ENCODE data around the gene TTYH2.

GRCh38 chr17:74219576-74220133 lies 6.3 kb downstream of the TTYH2 start:
- TF ChIP-seq CTCF (IDR thresholded peaks at IDR 0.05) (no peak), POLR2A (IDR thresholded peaks at IDR 0.05) (no peak)

Data from right lobe of liver (tissue), 4 donors.